ENCODE measurements around the gene SMARCA1.

SMARCA1 gene

DNA sequence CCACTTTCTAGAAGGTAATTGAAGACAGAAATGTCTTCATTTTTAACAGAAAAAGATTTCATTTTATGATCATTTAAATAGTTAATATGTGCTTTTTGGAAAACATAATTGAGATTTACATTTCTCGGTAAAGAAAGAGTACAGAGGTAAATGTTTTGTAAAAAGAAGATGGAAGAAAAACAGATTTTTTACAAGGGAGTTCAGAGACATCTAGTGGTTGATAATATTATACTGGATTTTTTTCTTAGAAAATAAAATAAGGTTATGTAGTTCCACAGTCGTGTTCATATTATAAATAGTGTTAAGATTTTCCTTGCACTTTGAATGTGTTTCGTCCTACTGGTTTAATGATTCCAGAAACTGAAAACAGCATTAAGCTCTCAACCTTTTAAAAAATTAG is 60.6 kb downstream of the SMARCA1 start:
- Mint-ChIP-seq H3K36me3 (ENCODE audit: low read depth) (no peaks in the 10 kb centered on the region), H3K4me3 (no peak overlapping the region), H3K9me3 (no peaks in the 10 kb centered on the region), H3K27me3 (no peaks in the 10 kb centered on the region), H3K27ac (no peak overlapping the region), H3K4me1 (ENCODE audit: low read depth) (no peaks in the 10 kb centered on the region)
- intact Hi-C loops (cut with micrococcal nuclease), result loop anchor here (2.0 kb wide), 1 partner anchor 144 kb away; no protein-coding TSS in a partner anchor

DNA sequence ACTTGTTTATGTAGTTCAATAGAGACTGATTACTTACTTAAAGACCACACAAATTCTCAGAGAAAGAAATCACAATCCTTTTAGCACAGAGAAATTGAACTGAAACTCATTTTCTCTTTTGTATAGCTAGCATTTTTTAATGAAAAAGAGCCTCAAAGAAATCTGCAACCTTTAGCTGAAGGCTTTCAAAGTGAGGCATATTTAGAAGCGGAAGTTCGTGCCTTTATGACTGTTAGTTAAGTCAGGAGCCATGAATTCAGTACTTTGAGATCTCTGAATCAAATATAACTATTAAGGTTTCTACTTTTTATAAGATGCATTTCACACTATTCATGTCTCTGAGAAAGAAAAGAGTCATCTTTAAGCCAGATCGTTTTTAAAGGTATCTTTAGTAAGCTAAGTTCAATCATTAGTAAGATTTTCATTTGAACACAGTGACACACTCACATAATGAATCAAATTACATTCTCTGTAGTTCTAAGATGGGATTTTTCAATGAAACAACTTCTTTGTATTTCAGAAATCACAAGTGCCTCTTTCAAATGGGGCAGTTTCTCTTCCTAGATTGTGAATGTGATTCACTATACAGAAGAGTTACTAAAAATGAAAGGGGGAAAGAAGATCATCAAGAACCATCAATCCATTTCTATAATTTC is 61.4 kb downstream of the SMARCA1 start:
- intact Hi-C loops (cut with micrococcal nuclease), result loop anchor here (2.0 kb wide), 1 partner anchor 143 kb away; no protein-coding TSS in a partner anchor
- Mint-ChIP-seq H3K36me3 (ENCODE audit: low read depth) (no peaks in the 10 kb centered on the region), H3K9me3 (no peaks in the 10 kb centered on the region), H3K4me1 (ENCODE audit: low read depth) (no peaks in the 10 kb centered on the region), H3K4me3 (no peak overlapping the region), H3K27me3 (no peaks in the 10 kb centered on the region), H3K27ac (no peak overlapping the region)

DNA sequence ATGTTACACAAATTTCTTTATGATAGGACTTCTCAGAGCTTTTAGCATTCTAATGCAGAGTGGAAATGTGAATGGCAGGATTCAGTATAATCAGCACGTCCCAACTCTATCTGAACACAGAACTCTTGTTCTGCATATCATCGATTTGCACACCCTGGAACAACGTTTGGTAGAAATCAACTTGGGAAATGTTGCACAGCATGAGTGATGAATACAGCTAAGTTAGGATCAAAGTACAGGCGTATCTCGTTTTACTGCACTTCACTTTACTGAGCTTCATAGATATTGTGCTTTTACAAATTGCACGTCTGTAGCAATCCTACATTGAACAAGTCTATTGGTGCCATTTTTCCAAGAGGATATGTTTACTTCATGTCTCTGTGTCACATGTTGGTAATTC is 70.8 kb downstream of the SMARCA1 start:
- H3K27ac Mint-ChIP-seq, result no peak overlapping the region
- no peaks in the 10 kb centered on the region for H3K9me3 Mint-ChIP-seq
- H3K4me3 Mint-ChIP-seq, result no peak overlapping the region
- H3K4me1 Mint-ChIP-seq (ENCODE audit: low read depth), result no peaks in the 10 kb centered on the region
- intact Hi-C loops (cut with micrococcal nuclease), result no loop called here
- no peaks in the 10 kb centered on the region for H3K36me3 Mint-ChIP-seq (ENCODE audit: low read depth)
- H3K27me3 Mint-ChIP-seq, result no peaks in the 10 kb centered on the region

DNA sequence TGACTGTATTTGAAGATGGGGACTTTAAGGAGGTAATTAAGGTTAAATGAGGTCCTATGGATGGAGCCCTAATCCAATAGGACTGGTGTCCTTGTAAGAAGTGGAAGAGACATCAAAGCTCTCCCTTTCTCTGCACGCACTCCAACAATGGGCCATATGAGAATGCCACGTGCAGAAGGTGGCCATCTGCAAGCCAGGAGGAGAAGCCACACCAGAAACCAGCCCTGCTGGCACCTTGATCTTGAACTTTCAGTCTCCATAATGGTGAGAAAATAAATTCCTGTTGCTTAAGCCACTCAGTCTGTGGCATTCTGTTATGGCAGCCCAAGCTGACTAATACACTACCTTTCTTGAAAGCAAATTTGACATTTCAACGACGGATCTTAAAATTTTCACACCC is 73.2 kb downstream of the SMARCA1 start:
- no peaks in the 10 kb centered on the region for H3K36me3 Mint-ChIP-seq (ENCODE audit: low read depth)
- H3K4me3 Mint-ChIP-seq, result no peak overlapping the region
- H3K4me1 Mint-ChIP-seq (ENCODE audit: low read depth), result no peaks in the 10 kb centered on the region
- no peaks in the 10 kb centered on the region for H3K27me3 Mint-ChIP-seq
- intact Hi-C loops (cut with micrococcal nuclease), result no loop called here
- no peak overlapping the region for H3K27ac Mint-ChIP-seq
- H3K9me3 Mint-ChIP-seq, result no peaks in the 10 kb centered on the region

DNA sequence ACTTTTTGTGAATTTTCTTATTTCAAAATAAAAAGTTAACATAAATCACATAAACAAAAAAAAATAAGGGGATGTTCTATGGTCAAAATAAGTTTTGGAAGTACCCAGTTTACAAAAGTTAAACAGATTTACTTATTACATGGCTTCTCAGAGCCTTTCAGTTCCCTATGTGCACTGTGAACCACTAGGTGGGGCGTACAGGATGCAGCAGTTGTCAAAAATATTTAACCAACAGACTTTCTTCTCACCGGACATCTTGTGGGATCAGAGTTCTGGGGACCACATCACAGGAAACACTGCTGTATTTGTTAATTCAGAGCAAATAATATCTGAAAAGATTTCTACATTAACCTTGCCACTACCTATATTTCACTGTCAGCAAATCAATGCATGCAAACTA is 74.1 kb downstream of the SMARCA1 start:
- no peaks in the 10 kb centered on the region for H3K4me1 Mint-ChIP-seq (ENCODE audit: low read depth)
- no peak overlapping the region for H3K27ac Mint-ChIP-seq
- no peaks in the 10 kb centered on the region for H3K27me3 Mint-ChIP-seq
- intact Hi-C loops (cut with micrococcal nuclease), result no loop called here
- no peaks in the 10 kb centered on the region for H3K9me3 Mint-ChIP-seq
- no peaks in the 10 kb centered on the region for H3K36me3 Mint-ChIP-seq (ENCODE audit: low read depth)
- no peak overlapping the region for H3K4me3 Mint-ChIP-seq

DNA sequence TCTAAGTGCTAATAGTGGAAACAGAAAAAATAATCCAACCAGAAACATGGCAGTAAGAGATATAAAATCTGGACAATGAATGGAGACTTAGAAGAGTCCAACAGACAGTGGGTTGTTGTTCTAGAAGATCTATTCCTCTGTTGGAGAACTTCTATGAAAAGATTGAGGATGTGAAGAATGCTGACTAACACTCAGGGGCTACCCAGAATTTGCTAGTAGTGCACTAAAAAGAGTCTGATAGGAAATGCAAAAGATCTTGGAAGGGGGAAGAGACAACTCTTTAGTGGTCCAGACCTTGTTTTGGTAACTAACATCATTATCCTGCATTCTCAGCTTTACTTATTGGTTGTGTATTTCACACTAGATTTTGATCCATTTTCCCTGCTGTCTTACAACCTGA is 77.9 kb downstream of the SMARCA1 start:
- intact Hi-C loops (cut with micrococcal nuclease), result no loop called here
- Mint-ChIP-seq H3K36me3 (ENCODE audit: low read depth) (no peaks in the 10 kb centered on the region), H3K9me3 (no peaks in the 10 kb centered on the region), H3K4me3 (no peak overlapping the region), H3K4me1 (ENCODE audit: low read depth) (no peaks in the 10 kb centered on the region), H3K27me3 (no peaks in the 10 kb centered on the region), H3K27ac (no peak overlapping the region)

DNA sequence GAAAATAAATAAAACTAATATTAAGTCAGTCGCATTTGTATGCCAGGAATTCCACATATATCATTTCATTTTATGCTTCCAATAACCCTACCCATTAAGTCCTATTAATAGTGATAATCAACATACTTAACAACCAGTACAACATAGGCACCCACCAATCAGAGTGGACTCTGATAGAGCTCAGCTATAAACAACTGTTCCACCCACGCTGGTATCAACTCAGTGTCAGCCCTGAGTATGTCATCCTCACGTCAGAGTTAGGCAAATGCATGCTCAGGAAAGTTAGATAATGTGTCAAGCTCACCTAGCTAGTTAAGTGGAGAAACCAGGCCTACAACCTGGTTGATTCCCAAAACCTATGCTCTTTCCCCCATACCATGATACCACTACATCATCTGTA is 89.3 kb downstream of the SMARCA1 start:
- H3K36me3 Mint-ChIP-seq (ENCODE audit: low read depth), result no peaks in the 10 kb centered on the region
- H3K27ac Mint-ChIP-seq, result no peak overlapping the region
- no peaks in the 10 kb centered on the region for H3K27me3 Mint-ChIP-seq
- H3K4me1 Mint-ChIP-seq (ENCODE audit: low read depth), result no peaks in the 10 kb centered on the region
- no peak overlapping the region for H3K4me3 Mint-ChIP-seq
- no peaks in the 10 kb centered on the region for H3K9me3 Mint-ChIP-seq
- intact Hi-C loops (cut with micrococcal nuclease), result no loop called here

DNA sequence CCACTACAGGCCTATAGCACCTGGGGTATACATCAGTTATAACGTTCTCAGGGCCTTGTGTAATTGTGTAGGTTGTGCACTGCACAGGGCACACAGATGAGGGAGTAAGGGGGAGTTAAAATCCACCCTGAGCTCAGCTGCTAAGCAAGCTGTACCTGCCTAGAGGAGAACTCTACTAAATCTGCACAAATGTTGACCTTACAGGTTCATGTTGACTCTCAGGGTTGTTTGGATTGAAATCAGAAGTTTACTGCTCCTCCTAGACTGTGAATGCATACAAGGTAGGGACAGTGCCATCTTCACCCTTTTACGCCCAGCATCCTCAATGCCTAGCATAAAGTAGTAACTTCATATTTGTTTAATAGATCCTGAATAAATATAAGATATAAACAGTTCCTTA is 89.8 kb downstream of the SMARCA1 start:
- H3K27me3 Mint-ChIP-seq, result no peaks in the 10 kb centered on the region
- no peak overlapping the region for H3K4me3 Mint-ChIP-seq
- intact Hi-C loops (cut with micrococcal nuclease), result no loop called here
- no peaks in the 10 kb centered on the region for H3K36me3 Mint-ChIP-seq (ENCODE audit: low read depth)
- H3K4me1 Mint-ChIP-seq (ENCODE audit: low read depth), result no peaks in the 10 kb centered on the region
- H3K27ac Mint-ChIP-seq, result no peak overlapping the region
- H3K9me3 Mint-ChIP-seq, result no peaks in the 10 kb centered on the region

DNA sequence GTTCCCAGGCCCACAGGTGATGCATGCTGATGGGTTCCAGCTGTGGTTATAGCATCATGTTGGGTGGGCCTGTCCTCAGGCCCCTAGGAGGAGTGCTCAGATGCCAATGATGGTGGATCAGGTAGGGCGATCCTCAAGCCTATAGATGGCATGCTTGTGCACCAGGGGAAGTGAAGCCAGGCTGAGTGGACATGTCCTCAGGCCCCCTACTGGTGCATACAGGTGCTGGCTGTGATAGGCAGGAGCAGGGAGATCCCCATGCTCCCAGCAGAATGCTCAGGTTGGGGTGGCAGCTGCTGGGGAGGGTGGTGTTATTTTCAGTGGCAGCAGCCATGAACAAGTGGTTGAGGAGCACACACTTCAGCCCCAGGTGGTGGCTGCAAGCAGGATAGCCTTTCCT is 96.0 kb downstream of the SMARCA1 start:
- Mint-ChIP-seq H3K4me3 (no peak overlapping the region), H3K36me3 (ENCODE audit: low read depth) (no peaks in the 10 kb centered on the region), H3K4me1 (ENCODE audit: low read depth) (no peaks in the 10 kb centered on the region), H3K27me3 (peaks cover 2% of the 10 kb centered on the region), H3K9me3 (no peaks in the 10 kb centered on the region), H3K27ac (no peak overlapping the region)
- intact Hi-C loops (cut with micrococcal nuclease), result no loop called here

DNA sequence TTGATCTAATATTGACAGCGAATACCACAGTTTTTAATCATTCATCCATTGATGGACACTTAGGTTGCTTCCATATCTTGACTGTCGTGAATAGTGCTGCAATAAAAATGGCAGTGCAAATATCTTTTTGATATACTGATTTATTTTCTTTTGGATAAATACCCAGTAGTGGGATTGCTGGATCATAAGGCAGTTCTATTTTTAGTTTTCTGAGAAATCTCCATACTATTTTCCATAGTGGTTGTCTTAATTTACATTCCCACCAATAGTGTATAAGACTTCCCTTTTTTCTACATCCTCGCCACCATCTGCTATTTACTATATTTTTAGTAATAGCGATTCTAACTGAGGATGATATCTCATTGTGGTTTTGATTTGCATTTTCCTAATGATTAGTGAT is 100.1 kb downstream of the SMARCA1 start:
- Mint-ChIP-seq H3K9me3 (no peaks in the 10 kb centered on the region), H3K4me1 (ENCODE audit: low read depth) (no peaks in the 10 kb centered on the region), H3K4me3 (no peak overlapping the region), H3K27ac (no peak overlapping the region), H3K36me3 (ENCODE audit: low read depth) (no peaks in the 10 kb centered on the region), H3K27me3 (peaks cover 2% of the 10 kb centered on the region)
- intact Hi-C loops (cut with micrococcal nuclease), result no loop called here

DNA sequence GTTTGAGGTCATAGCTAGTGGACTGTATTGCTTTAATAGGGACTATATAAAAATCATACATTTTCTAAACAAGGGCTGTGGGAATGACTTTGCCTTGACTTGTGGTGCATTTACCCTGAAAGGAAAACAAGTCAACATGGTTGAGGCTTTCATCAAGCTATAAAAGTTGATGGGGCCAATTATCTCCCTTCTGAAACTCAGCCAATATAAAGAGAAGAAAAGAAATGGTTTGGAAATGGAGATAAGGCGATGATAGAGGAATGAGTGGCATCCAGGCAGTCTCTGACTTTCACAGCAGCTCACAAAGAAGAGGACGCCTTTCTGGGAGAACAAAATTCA is 118.7 kb downstream of the SMARCA1 start:
- Mint-ChIP-seq H3K27ac (no peak overlapping the region), H3K4me1 (ENCODE audit: low read depth) (no peaks in the 10 kb centered on the region), H3K27me3 (no peaks in the 10 kb centered on the region), H3K36me3 (ENCODE audit: low read depth) (no peaks in the 10 kb centered on the region), H3K4me3 (no peak overlapping the region), H3K9me3 (no peaks in the 10 kb centered on the region)
- intact Hi-C loops (cut with micrococcal nuclease), result no loop called here

DNA sequence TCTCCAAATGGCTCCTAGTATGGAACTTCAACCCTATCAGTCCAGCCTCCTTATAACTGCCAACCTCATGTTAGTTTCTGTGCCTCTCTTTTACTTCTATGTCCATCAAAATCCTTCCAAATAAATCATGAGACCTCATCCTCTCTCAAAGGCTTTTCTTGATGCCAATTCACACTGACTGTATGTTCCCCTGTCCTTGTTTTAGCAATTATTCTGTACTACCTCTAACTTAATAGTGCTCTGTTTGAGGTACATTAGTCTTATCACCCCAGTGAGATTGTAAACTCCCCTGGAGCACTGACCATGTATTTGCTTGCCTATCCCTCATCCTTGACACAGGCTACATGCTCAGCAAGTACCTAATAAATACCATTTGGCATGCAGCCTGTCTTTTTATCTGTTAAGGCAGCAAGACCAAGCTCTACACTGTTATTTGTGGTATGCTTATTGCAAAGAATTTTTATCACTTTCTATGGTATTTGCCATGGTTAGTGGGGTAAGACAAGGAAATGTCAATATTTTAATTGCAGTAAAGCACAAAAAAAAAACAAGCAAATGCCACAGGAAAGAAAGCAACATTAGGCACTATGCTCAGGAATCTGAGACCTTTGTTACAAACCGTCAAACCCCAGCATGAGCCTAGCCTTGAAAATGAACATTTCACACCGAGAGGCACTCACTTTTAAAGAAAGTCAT is 119.2 kb downstream of the SMARCA1 start:
- H3K9me3 Mint-ChIP-seq, result no peaks in the 10 kb centered on the region
- no peaks in the 10 kb centered on the region for H3K27me3 Mint-ChIP-seq
- intact Hi-C loops (cut with micrococcal nuclease), result no loop called here
- H3K36me3 Mint-ChIP-seq (ENCODE audit: low read depth), result no peaks in the 10 kb centered on the region
- H3K4me1 Mint-ChIP-seq (ENCODE audit: low read depth), result no peaks in the 10 kb centered on the region
- H3K4me3 Mint-ChIP-seq, result no peak overlapping the region
- no peak overlapping the region for H3K27ac Mint-ChIP-seq
